SH-SY5Y (cell line): Measurements from ENCODE around the gene PNPO.

ENCODE experiments used
- GATA2 ChIP-seq: IDR thresholded peaks from 2 replicates; pipeline ENCODE4 v1.6.1; 2011; ENCODE audit warnings: mild to moderate bottlenecking, low read depth, low read length
- GATA3 ChIP-seq: IDR thresholded peaks from 2 replicates; pipeline ENCODE4 v1.6.1; 2011; ENCODE audit warnings: low read depth, mild to moderate bottlenecking, low read length, moderate library complexity

DNA sequence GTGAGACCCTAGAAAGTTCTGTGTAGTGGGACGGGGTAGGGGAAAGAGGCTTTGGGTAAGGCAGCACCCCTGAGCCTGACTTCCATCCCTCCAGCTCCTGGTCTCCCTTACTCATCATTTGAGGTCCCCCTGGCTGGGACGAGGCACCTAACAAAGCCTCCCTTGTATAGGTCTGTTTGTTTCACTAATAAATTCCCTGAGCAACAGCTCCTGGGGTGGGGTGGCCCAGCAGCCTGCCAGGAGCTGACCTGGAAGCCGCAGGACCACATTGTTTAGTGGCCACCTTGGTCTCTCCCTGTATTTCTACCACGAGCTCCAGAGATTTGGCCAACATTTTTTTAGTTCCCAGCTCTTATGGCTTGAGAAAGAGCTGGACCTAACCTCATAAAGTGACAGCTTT lies 9.1 kb downstream of the PNPO start:
- TF ChIP-seq GATA2 (no peak), GATA3 (no peak)
